HuH-7.5 (cell line): Measurements from ENCODE around the gene UBD.

Experiments used
- DNase-seq: peaks from one replicate; pipeline ENCODE4 v3.0.0; 2011; ENCODE audit warnings: low spot score

Gene UBD

GRCh38 chr6:29521006-29521680 lies 38.4 kb downstream of the UBD start:
- no peak for DNase-seq

GRCh38 chr6:29520232-29520631 lies 39.3 kb downstream of the UBD start:
- DNase-seq = no peak

GRCh38 chr6:29519291-29520010 lies 40.1 kb downstream of the UBD start:
- DNase-seq = no peak

- no peak for DNase-seq
Measured at GRCh38 chr6:29517728-29518440, 41.6 kb downstream of the UBD start.

DNA sequence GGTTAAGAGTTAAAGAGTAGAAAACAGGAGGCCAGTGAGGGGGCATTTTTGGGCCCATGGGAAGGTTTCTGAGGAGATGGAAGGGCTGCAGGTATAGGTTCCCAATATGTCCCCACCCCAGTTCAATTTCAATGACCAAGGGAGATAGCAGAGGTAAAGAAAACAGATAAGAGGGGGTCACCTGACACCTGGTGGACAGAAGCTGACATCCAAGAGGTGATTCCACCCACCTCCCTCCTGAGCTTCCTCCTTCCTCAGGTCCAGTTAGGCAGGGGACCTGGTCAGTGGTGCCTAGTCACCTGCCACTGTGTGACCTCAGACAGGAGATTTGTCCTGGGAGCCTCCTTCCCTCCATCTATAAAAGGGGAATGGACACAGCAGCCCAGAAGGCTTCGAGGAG lies 42.3 kb downstream of the UBD start:
- no peak for DNase-seq

DNA sequence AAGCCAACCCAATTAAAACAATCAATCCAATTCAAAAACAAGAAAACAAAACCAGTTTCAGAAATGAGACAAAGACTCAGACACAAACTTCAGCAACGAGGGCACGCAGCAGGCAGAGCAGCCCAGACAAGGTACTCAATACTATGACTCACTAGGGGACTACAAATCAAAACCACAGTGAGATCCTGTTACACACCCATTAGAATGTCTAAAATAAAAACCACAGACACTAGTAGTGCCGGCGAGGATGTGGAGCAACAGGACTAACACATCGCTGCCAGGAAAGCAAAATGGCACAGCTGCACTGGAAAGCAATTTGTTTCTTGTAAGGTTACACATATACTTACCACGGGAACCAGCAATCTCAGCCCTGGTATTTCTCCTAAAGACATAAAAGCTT lies 43.4 kb downstream of the UBD start:
- no peak for DNase-seq

- DNase-seq = no peak
Measured at GRCh38 chr6:29510746-29511300, 48.7 kb downstream of the UBD start.

DNA sequence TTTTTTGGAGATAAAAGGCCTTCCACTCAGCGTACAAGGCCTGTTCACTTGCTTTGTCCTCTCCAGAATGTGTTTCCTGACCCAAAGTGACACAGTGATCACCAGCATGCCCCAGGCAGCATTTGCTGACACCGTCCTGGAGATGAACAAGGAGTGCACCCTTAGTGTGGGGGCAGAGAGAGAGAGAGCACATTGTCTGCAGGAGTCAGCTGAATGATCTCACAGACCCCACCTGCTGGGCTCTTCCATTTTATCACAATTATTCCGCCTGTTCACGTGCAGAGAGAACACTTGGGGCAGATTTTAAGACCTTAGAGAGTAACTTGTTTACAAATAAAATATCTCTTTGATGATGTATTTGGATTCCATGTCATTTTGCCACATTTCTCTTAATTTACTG lies 49.3 kb downstream of the UBD start:
- DNase-seq = no peak

DNA sequence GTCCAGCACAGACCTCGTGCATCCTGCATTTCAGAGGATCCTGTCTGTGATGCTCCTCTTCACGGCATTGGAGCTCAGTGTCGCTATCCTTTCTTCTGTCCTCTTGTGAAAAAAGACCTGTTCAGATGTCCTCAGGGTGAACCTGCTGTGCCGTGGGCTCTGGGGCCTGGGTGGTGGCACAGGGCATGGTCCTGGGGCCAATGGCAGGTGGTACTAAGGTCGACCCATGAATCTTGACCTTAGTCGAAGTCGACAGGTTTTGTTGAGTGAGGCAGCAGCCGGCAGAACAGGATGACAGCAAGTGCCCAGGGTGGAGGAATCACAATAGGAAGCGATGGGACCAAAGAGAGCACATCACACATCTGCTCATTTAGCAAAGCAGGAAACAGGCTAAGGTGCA lies 49.8 kb downstream of the UBD start:
- DNase-seq = no peak

DNA sequence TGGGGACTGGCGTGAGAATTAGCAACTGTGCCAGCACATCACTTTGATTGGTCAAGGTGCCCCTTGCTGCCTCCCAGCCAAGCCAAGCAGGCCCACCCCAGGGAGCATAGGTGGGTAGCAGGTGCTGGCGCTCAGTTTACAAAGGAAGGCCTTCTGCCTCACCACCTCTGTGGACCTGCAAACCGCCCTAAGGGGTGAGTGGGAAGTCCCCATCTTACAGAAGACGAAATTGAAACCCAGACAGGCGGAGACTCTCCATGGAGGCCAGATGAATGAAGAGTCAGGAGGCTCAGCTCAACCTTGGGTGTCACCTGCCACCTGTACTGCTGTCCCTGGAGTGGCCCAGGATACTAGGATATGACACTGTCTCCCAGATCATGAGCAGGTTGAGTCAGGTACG lies 50.3 kb downstream of the UBD start:
- no peak for DNase-seq

GRCh38 chr6:29507319-29507718 lies 52.2 kb downstream of the UBD start:
- no peak for DNase-seq

GRCh38 chr6:29506446-29507067 lies 53.0 kb downstream of the UBD start:
- no peak for DNase-seq

- no peak for DNase-seq
Measured at GRCh38 chr6:29505808-29506207, 53.7 kb downstream of the UBD start.
